Stimulated activated CD8-positive, alpha-beta memory T cell treated with anti-CD3 and anti-CD28 coated beads, Interleukin-15, amount 100 ng/mL, for 4 hours (primary cell): Measurements from ENCODE around the gene GFM1.
"Not testable (repeated sequence)": the region's sequence is repeated elsewhere in the genome, so short reads cannot be mapped to it uniquely, and the experiment has no call there.

Experiments used
- DNase-seq, 2 donors: peaks; one replicate each; pipeline ENCODE4 v3.0.0-alpha.2; 2020; ENCODE audit warnings: low read depth in 2 of 2

The GFM1 gene

DNA sequence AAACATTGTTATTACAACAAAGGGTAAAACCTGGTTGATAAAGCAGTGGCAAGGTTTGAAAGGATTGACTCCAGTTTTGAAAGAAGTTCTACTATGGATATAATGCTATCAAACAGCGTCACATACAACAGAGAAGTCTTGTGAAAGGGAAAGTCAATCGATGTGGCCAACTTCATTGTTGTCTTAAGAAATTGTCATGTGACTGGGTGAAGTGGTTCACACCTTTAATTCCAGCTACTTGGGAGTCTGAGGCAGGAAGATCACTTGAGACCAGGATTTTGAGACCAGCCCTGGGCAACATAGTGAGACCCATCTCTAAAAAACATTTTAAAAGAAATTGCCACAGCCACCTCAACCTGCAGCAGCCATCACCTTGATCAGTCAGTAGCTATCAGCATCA is 34.4 kb downstream of the GFM1 start:
- DNase-seq = no peak

DNA sequence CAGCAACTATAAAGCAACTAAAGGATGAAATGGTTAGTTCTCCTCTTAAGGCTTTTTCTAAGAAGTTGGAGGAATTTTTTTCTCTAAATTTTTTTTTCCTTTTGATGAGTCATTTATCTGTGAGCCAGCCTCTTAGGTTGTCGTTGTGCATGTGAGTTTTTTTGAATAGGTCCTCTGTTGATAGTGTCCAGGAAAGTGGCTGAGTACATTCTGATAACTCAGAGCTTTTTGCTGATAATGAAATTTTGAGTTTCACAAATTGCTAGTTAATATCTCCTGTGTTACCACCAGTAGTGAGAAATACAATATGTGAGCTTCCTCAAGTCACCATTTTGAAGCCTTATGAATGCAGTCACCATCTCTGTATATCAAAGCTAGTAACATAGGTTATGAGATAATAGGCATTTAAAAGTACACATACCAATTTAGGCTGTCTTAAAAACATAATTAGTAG is 35.2 kb downstream of the GFM1 start:
- no peak for DNase-seq

DNA sequence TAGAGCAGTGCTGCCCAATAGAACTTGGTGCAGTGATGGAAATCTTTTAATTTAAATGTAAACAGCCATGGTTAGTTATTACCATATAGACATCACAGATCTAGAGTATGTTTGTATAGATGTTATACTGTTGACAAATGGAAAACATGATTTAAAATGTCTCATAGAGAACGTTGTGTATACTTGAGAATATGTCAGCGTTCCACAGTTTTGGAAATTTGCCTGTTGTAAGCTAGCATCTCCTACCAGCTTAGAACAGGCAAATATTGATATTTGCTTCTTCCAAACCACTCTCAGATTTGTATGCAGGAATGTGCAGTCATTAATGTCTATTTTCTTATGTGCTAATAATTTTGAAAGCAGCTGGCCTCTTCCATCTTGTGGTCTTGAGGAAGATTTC is 36.5 kb downstream of the GFM1 start:
- DNase-seq = no peak

DNA sequence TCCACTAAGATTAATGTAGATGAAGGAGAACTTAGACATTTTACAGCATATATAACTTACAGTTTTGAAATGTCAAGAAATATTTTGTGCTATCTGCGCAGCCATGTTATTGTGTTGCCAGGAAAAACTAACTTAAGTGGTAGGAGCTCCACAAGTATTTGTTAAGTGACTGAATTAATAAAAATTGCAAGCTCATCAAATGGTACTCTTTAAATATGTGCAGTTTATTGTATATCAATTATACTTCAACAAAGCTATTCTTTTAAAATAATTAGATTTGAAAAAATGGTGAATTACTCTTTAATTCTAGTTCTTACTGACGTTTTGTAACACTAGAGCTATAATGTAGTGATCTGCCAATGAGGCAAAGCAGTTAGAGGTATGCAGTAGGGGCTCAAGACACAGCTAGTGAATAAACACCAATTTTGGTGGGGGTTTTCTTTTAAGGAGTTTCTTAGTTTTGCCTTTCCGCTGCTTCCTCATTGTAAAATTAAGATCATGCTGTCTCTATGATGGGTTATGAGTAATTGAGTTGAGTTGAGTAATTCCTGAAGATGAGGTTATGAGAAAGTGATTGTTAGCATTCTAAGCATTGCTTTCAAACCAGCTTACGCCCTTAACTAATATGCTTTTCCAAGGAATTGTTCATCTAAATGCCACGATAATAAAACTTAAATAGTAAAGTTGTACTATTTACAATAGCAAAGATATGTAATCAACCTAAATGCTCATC is 39.1 kb downstream of the GFM1 start:
- no peak for DNase-seq

DNA sequence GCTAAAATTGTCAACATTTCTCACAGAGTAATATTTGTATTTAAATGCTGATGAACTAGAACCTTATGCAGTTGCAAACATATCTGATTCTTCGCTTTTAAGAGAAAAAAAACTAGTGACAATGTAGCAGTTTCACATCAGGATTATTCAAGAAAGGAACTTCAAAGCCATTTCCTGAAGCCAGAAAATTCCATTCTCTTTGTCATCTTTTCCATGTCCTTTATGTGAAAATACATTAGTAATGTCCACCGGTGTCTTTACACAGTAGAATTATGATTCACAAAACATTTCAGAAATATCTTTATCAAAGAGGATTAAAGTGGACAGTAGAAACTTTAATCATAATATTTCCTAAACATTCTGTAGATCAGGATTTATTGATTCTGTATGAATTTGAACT is 40.8 kb downstream of the GFM1 start:
- DNase-seq = no peak

DNA sequence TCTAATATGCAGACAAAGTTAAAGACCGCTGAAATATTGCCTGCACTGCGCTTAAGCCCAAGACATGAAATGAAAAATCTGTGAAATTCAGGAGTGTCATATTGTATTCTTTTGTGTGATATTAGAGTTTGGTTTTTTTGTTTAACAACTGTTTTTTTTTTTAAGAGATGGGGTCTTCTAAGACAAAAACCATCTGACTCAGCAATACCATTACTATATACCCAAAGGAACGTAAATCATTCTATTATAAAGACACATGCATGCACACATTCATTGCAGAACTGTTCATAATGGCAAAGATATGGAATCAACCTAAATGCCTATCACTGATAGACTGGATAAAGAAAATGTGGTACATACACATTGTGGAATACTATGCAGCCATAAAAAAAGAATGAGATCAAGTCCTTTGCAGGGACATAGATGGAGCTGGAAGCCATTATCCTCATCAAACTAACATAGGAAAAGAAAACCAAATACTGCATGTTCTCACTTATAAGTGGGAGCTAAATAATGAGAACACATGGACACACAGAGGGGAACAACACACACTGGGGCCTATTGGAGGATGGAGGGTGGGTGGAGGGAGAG is 49.6 kb downstream of the GFM1 start:
- not testable (repeated sequence) for DNase-seq

DNA sequence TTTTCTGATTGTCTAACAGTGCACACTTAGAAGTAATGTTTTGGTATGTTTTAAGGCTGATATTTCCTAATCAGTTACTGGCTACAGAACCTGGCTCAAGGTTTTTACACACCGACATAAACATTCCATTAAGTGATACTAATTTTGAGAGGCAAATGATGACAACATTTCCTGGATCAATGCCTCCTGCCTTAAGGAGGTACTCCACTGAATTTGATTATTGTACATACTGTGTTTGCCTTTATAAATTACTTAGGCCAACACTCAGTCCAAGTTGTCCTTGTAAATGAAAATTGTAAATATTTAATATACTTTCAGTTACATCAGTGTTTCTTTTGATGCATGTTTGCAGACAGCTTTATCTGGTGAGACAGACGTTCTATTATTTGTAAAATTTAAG is 52.3 kb downstream of the GFM1 start:
- DNase-seq = no peak

DNA sequence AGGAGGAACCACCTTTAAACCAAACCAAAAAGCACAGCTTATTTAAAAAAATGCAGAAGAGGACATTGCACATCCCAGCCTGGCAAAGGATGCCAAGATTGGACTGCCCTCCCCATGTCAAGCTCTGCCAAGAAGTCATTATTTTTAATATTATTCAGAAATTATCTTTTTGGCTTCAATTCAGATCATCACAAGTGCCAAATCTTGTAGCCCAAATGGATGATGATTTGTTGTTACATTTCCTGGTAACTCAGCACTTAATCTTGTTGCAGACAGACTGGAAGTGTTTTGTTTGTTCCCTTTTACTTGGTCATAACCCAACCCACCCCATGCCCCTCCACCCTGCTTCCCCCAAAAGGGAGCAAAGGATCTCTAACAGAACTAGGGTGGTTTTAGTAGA is 56.2 kb downstream of the GFM1 start:
- DNase-seq = no peak

DNA sequence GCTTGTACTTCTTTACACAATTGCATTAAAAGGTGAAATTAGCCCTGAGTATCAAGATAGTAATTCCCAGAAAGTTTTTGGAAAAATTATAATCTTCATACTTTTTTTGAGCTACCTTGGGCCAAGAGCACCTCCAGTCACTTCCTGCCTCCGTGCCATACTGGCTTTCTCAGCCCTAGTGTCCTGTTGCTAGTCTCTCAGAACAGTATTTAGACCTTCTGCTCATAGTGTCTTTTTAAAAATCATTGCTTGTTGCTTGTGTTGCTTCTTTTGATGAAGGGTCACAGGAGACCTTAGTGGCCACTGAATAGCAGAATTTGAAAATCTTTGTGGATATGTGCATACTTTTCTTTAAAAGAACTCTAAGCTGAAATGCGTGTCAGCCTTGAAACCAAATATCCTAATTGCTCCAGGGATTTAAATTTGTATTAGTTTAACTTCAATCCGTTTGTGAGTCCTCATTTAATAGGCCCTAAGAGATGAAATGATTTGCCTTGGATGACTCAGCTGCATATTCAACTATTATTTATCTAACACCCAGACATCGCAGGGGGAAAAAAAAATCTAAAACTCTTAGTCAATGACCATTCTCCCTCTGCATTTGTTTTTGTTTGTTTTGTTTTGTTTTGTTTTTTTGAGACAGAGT is 57.2 kb downstream of the GFM1 start:
- DNase-seq = no peak

DNA sequence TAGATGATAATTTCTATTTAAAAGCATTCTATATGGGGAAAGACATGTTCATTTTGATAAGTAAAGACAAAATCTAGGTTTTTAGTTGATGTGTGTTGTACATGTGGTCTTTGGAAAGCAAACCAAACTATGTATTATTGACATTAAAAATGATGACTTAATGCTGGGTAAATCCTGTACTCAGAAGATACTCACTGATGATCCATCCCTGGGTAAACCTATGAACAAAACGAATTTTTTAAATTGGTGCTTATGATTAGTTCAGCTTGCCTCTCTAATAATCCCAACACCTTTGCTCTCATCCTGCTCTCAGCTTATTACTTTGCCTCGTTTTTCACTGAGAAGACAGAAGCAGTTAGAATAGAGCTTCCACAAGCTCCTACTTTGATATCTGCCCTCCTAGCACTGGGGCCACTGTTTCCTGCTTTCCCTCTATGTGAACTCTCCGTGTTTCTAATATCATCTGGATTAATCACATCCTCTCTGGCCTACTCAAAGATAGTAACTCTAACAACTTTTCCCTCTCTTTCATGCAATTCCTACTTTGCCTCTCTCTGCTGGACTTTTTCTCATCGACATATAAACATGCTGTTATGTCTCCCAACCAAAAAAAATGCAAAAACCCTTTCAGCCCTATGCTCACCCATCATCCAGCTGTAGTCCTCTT is 58.6 kb downstream of the GFM1 start:
- no peak for DNase-seq

DNA sequence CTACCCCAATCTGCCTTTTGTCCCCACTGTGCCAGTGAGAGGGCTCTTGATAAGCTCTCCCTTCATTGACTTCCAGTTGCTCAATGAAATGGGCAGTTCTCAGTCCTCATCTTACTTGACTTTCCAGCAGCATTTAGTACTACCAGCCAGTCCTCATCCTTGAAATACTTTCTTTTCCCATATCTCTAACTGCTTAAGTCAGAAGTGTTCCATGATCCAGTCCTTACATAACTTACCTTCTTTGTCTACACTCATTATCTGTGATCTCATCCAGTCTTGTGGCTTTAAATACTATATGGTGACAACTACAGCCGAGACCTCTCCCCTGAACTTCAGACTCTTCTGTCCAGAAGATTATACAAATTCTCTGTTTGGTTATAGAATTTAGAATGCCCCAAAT is 59.2 kb downstream of the GFM1 start:
- no peak for DNase-seq

DNA sequence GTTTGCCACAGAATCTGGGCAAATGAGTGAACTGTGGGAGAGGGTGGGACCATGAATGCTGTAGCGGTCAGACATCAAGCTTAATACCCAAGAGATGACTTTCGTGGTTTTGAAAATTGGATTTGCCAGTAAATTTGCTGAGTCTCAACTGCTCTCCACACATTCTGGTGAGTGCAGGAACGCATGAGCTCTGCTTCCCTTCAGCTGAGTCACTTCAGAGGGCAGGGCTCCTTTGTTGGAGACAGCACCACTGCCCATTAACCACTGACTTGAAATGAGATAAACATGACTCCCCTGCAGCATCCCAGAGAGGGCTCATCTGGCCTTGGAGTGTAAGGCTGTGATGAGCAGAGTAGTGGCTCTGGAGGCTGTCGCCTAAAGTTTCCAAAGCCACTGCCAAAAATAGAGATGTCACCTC is 65.3 kb downstream of the GFM1 start:
- DNase-seq = no peak

DNA sequence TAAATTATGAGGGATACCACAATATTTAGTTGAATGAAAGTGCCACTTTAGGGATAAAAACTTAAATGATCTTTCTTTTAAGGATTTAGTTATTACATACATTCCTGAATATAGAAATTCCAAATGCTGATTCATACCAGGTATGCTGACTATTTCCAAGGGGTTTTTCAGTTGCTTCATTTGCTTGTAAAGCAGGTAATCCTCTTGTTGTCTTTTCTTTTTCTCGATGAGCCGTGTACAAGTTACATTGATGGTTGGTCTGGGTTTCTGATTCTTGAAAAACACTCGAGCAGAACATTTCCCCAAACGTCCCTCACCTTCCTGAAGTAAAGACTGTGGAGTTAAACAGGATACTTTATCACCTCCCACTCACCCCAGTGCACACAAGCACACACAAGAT is 66.3 kb downstream of the GFM1 start:
- DNase-seq = no peak

DNA sequence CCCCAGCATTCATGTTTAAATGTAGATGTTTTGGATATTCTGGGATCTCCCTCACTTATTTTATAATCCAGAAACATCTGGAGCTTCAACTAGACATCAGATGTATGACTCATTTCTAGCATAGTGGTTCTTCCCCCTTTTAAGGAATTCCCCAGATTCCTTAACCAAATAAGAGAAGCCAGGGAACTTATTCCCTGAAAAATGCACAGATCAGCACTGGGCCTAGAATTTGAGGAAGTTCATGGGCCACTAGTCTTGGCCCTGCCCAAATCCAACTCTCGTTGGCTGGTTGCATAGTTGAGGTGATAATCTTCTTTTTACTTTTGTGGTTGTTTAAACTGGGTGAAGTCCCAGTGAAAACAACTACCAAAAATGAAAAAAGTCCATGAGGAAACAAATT is 67.6 kb downstream of the GFM1 start:
- DNase-seq = no peak

DNA sequence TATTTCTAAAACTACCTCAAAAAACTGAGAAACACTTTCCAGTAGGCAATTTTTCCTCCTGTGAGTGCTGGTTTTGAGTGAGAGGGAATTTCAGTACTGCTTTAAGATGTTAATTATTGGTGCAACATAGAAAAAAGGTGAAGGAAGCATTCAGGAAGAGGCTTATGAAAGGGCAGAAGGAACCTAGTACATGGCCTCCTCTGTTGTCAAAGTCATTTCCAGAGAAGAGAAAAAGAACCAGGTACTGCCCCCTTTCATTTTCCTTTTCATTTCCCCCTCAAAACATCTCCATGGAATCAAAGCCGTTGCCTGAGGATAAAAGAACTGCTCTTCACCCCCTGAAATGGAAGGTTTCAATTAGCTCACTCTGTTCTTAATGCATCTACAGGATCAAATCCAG is 68.1 kb downstream of the GFM1 start:
- DNase-seq = no peak

DNA sequence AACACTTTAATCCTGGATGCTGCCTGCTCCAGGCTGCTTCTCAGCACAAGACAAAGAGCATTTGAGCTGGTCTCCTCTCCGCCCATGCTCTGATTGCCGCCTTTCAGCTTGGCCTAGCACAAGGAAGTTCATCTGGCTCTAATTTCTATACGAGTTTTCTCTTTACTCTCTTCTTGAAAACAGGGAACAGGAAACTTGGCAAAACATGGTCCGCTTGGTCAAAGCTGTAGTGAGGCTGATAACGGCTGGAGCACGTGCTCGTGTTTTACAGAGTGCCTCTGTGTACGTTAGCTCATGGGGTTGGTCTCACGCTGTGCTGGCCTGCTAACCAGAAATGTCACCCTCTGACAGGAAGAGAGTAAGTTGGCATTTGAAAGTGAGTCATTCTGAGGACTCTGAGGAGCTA is 68.8 kb downstream of the GFM1 start:
- DNase-seq = no peak

DNA sequence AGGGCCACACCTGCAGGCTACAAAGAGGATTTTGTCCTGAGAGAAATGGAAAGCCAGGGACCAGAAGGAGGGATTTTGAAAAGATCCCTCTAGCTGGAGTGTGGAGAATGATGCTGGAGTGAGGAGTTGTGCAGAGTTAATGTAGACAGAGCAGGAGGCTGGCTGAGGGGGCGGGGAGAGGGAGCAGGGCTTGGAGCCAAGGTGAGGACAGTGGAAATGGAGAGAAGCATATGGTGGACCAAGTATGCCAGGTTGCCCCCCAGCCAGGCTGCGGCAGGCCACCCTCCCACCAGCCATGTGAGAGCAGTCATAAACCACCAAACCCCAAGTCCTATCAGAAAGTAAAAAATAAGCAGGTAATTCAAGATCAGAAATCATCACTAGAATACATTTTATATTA is 73.2 kb downstream of the GFM1 start:
- DNase-seq = no peak

DNA sequence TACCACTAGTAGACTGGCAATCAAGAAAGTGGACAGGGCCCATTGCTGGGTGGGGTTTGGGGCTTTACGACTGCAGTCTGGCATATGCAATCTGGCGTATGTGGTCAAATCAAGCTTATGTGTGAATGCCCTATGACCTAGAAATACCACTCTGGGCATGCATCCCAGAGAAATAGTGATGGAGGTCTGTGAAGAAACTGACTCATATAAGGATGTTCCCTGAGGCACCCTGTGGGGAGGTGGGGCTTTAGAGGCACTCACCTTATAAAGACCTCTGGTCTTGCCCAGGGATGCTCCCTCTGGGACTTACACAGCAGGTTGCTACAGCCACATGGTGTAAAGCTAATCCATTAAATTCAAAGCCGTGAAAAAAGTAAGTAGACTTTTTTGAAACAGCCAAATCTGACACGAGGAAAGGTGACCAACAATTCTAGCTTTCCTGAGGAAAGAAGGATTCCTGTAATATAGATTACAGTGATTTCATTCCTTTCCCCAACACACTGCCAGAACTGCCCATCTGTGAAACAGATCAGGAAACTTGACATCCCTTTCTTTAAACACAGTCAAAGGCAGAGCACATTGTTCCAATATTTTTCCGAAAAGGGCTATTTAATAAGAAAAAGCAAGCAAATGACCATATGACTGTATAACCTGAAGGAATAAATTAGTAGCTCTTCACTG is 74.3 kb downstream of the GFM1 start:
- no peak for DNase-seq

DNA sequence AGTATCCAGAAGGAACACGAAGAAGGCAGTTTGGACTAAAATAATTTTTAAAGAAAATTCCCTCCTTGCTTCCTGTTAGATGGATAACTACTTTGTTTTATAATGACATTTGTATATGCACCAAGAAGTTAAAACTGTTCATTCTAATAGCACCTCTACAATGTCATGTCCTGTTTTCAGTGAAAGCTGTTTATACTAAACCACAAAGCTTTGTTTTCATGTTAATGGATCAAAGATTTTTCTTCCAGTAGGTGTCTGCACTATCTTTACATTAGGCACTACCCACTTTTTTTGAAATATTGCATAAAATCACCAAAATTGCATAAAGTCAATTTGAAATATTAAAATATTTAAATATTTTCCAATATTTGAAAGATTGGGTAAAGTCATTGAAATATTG is 77.8 kb downstream of the GFM1 start:
- DNase-seq = no peak

DNA sequence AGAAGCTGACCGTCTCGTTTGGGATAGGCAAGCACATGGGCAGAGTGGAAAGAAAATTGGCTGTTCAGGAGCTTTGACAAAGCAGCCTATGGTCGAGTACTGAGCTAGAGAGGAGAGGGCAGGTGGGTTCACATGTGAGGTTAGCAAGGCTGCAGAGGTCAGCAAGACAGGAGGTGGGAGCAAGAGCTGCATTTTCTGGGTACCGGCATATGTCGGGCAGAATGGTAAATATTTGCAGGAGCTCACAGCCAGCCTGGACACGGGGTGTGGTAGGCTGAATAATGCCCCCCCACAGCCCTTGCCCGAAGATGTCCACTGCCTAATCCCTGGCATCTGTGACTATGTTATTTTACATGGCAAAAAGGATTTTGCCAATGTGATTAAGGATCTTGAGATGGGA is 79.7 kb downstream of the GFM1 start:
- no peak for DNase-seq

DNA sequence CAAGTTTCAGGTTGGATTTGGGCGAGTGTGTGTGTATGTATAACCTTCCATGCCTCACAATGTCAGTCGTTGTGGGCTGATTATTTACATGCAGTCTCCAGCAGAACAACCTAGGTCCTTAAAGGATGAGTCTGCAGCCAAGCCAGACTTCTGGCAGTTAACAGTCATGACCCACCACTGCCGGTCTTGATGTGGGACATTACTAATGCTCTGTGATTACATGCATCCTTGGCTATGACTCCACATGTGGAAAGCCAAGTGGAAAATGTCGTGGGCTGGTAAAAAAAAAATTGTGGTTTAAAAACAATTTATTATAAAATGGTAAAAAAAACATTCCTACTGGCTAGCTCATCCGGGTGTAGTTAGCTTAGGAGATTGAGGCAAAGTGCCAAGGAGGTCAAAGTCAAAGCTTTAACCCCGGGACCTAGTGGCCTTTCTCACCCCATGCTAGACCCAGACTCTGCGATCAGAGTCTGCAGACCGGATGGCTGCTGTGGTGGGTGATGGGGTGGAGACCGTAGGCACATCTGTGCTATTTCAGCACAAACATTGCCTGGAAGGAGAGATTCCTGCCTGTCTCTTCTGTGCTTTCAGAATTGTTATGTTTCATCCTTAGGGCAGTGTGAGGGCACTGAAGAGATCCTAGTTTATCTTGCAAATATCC is 81.2 kb downstream of the GFM1 start:
- DNase-seq = no peak
